Gastrocnemius medialis (tissue), 4 donors: ENCODE data around the gene RXRA. TPM values are rescaled to one million over a fixed set of nuclear protein-coding genes. Genes with fewer than 3 reads are reported as not detected.

ENCODE experiments used
- ATAC-seq, 2 donors: fragments of 150-250 bp; one replicate each; pipeline ENCODE4 v1.9.1; 2016
- DNase-seq, 2 donors: peaks; one replicate each; pipeline ENCODE4 v3.0.0-alpha.2; 2019
- H3K27ac ChIP-seq, 4 donors: fragments of 200-600 bp; sonication (generic); 1 replicate in 1 of 4; 2 replicates in 3 of 4; pipeline ENCODE4 v1.5.1; 2016 to 2018; ENCODE audit warnings: mild to moderate bottlenecking in 2 of 4, moderate library complexity in 1 of 4
- H3K27me3 ChIP-seq, 3 donors: fragments of 200-600 bp; sonication (generic) in 2 of 3; 1 replicate in 1 of 3; 2 replicates in 2 of 3; pipeline versions ENCODE4 v1.5.1 to v1.6.0; 2016 to 2019; ENCODE audit warnings: mild to moderate bottlenecking in 1 of 3, moderate library complexity in 1 of 3
- H3K36me3 ChIP-seq, 2 donors: fragments of 200-600 bp; sonication (generic) in 1 of 2; one replicate each; pipeline ENCODE4 v1.5.1; 2017 to 2018
- H3K4me1 ChIP-seq, 2 donors: fragments of 200-600 bp; sonication (generic) in 1 of 2; one replicate each; pipeline ENCODE4 v1.5.1; 2016 to 2017; ENCODE audit warnings: mild to moderate bottlenecking in 2 of 2
- H3K4me3 ChIP-seq, 4 donors: fragments of 200-600 bp; sonication (generic) in 3 of 4; 1 replicate in 1 of 4; 2 replicates in 3 of 4; pipeline ENCODE4 v1.5.1; 2016 to 2019; ENCODE audit warnings: mild to moderate bottlenecking in 2 of 4
- H3K9me3 ChIP-seq, 3 donors: fragments of 200-600 bp; sonication (generic) in 2 of 3; 1 replicate in 1 of 3; 2 replicates in 2 of 3; pipeline ENCODE4 v1.5.1; 2016 to 2019
- POLR2A ChIP-seq, 2 donors: fragments of 450-650 bp; IDR thresholded peaks; one replicate each; pipeline ENCODE4 v1.6.1; 2017; ENCODE audit warnings: antibody characterized with exemption in 2 of 2, mild to moderate bottlenecking in 2 of 2, moderate library complexity in 2 of 2
- in situ Hi-C, 4 donors: fragments of 200-750 bp; cut with MboI; loops; one replicate each; pipeline versions ENCODE4 v1.15.0 to v1.8.0; 2017; ENCODE audit warnings: low sequenced_read_pairs in 4 of 4
- intact Hi-C: fragments of 100-400 bp; cut with DNase I; formaldehyde crosslinking; loops from one replicate; pipeline ENCODE4 v1.15.1; 2023; ENCODE audit warnings: low total_unique reads
- total RNA-seq, 4 donors: library from RNA; depleted of rRNA; stranded (reverse); fragments of >200 nt; gene quantifications; one replicate each; pipeline versions ENCODE4 v1.1.0 to v1.2.3, GENCODE V29; 2016
- TF ChIP-seq, protein P1 (sequence below), 5 experiments: fragments of 450-650 bp in 3 of 5; fragments of 200-600 bp in 2 of 5; sonication (generic) in 2 of 5; IDR thresholded peaks in 4 of 5; conservative IDR thresholded peaks in 1 of 5; 1 replicate in 4 of 5; 2 replicates in 1 of 5; pipeline ENCODE4 v1.5.1; 2016 to 2019; ENCODE audit warnings: antibody characterized with exemption in 5 of 5, mild to moderate bottlenecking in 3 of 5, moderate library complexity in 3 of 5

RXRA gene
- total RNA-seq, 4 donors from 2014 or later, result 70.8 to 224 (median 160) TPM

DNA sequence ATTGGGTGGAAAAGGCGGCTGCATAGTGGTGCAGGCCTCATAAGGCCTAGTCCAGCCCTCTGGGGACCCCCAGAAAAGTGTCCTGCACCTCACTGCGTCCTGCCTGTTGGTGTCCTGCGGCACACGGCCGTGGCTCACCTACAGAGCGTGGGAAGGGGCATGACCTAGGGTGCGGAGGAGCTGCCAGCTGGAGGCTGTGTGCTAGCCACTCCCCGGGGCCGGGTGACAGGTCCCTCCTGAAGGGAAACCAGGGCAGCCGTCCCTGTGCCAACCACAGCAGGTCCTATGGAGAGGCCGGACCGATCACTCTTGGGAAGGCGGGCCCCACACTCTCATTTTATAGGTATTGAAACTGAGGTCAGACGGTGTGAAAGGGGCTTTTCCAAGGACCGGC, 150.7 kb downstream of the RXRA start:
- in situ Hi-C loops, result no loop called here
- ATAC-seq (no peak), DNase-seq (no peak)
- no peaks in the 10 kb centered on the region for H3K9me3 ChIP-seq
- no peaks in the 10 kb centered on the region for H3K27me3 ChIP-seq
- H3K4me3 ChIP-seq, result no peak overlapping the region
- intact Hi-C loops, result no loop called here
- H3K36me3 ChIP-seq, result no peaks in the 10 kb centered on the region
- peaks cover 9 to 10% of the 10 kb centered on the region in 2 donors for H3K4me1 ChIP-seq
- no peak for TF ChIP-seq POLR2A (IDR thresholded peaks at IDR 0.05)
- TF ChIP-seq, protein P1, sequence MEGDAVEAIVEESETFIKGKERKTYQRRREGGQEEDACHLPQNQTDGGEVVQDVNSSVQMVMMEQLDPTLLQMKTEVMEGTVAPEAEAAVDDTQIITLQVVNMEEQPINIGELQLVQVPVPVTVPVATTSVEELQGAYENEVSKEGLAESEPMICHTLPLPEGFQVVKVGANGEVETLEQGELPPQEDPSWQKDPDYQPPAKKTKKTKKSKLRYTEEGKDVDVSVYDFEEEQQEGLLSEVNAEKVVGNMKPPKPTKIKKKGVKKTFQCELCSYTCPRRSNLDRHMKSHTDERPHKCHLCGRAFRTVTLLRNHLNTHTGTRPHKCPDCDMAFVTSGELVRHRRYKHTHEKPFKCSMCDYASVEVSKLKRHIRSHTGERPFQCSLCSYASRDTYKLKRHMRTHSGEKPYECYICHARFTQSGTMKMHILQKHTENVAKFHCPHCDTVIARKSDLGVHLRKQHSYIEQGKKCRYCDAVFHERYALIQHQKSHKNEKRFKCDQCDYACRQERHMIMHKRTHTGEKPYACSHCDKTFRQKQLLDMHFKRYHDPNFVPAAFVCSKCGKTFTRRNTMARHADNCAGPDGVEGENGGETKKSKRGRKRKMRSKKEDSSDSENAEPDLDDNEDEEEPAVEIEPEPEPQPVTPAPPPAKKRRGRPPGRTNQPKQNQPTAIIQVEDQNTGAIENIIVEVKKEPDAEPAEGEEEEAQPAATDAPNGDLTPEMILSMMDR (IDR thresholded peaks at IDR 0.05 in 4 of 5, conservative IDR thresholded peaks at IDR 0.05 in 1 of 5), result no peak
- no peak overlapping the region for H3K27ac ChIP-seq

DNA sequence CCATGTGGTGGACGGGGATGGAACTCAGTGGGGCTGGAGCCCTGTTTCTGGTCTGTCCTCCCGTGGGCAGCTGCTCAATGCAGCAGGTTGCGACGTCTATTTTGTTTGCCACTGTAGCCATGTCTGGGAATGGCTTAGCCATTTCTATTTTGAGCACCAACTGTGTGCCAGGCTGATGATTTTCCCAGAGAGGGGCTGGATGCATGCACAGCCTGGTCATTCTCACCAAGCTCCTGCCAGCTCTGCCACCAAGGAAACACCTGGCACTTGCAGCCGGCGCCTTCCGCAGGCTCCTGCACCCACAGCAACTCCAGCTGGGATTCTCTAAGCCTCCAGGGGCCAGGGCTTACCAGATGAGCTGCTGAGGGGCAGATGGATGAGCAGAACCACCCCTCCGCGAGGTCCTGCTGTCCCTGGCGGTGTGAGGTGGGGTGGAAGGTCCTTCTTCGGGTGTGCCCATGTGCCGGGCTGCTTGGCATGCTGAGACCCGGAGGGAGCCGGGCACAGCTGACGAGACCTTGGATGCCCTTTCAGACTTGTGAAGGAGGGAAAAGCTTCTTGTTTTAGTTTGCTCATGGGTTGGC, 151.2 kb downstream of the RXRA start:
- DNase-seq, result no peak
- peak; percentile 26 to 28 for ATAC-seq
- H3K27ac ChIP-seq, result no peak overlapping the region
- H3K36me3 ChIP-seq, result no peaks in the 10 kb centered on the region
- peaks cover 9 to 10% of the 10 kb centered on the region in 2 donors for H3K4me1 ChIP-seq
- in situ Hi-C loops, result no loop called here
- no peaks in the 10 kb centered on the region for H3K9me3 ChIP-seq
- intact Hi-C loops, result no loop called here
- no peaks in the 10 kb centered on the region for H3K27me3 ChIP-seq
- TF ChIP-seq POLR2A (IDR thresholded peaks at IDR 0.05), result no peak
- TF ChIP-seq, protein P1 (IDR thresholded peaks at IDR 0.05 in 4 of 5, conservative IDR thresholded peaks at IDR 0.05 in 1 of 5), result no peak
- H3K4me3 ChIP-seq, result no peak overlapping the region

DNA sequence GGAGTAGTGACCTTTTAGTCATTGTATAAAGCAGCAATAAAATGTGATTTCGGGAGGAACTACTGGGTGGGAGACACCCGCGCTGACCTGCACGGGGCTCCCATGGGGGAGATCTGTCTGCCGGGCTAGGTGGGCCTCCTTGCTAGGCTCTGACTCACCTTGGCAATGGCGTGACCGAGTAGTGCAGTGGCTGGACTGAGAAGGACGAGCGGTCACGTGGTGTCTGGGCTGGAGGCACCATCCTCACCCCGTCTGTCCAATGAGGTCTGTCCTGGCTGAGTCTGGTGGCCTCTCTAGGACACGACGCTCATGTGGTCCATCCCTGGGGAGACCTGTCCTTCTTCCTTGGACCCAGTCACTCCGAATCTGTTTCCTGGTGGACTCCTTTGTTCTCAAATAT, 151.7 kb downstream of the RXRA start:
- intact Hi-C loops, result no loop called here
- no peaks in the 10 kb centered on the region for H3K27me3 ChIP-seq
- no peaks in the 10 kb centered on the region for H3K9me3 ChIP-seq
- no peak overlapping the region for H3K27ac ChIP-seq
- in situ Hi-C loops, result no loop called here
- H3K4me1 ChIP-seq, result peaks cover 9 to 10% of the 10 kb centered on the region in 2 donors
- DNase-seq (no peak), ATAC-seq (no peak)
- TF ChIP-seq, protein P1 (IDR thresholded peaks at IDR 0.05 in 4 of 5, conservative IDR thresholded peaks at IDR 0.05 in 1 of 5), result no peak
- TF ChIP-seq POLR2A (IDR thresholded peaks at IDR 0.05), result no peak
- H3K36me3 ChIP-seq, result no peaks in the 10 kb centered on the region
- no peak overlapping the region for H3K4me3 ChIP-seq

DNA sequence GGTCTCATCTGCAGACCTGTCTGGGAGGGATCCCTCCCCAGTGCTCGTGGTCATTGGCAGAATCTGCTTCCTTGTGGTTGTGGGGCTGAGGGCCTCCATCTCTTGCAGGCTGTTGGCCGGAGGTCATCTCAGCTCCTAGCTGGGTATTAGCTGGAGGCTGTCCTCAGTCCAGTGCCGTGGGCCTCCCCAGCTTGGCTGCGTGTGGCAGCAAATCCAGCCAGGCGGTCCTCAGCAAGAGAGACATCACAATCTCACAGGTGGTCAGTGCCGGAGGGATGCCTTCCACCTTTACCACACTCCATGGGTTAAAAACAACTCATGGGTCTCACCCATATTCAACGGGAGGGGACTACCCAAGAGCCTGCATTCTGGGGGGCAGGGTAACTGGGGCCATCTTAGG, 155.5 kb downstream of the RXRA start:
- H3K36me3 ChIP-seq, result no peaks in the 10 kb centered on the region
- no peaks in the 10 kb centered on the region for H3K27me3 ChIP-seq
- no peak for ATAC-seq
- in situ Hi-C loops (no loop called here), intact Hi-C loops (no loop called here)
- peaks cover 0 to 3% of the 10 kb centered on the region in 2 donors for H3K4me1 ChIP-seq
- no peaks in the 10 kb centered on the region for H3K9me3 ChIP-seq
- DNase-seq, result no peak
- no peak overlapping the region for H3K4me3 ChIP-seq
- H3K27ac ChIP-seq, result no peak overlapping the region
- TF ChIP-seq, protein P1 (IDR thresholded peaks at IDR 0.05 in 4 of 5, conservative IDR thresholded peaks at IDR 0.05 in 1 of 5), result no peak
- TF ChIP-seq POLR2A (IDR thresholded peaks at IDR 0.05), result no peak

DNA sequence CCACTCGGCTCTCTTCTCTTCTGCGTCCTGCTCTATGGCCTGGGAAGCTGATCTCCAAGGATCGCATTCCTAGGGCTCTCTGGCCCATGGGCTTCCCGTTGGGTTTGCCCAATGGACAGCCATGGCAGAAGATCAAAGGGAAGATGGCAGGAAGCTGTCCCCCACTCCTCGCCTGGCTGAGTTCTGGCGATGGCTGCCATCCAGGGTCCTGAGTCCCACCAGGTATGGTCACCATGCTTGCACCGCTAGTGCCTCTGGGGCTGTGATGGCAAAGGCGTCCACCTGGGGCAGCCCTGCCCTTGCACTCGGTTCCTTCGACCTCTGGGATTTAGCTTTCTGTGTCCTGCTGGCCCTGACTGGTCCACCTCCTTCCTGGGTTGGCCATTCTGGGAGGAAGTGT, 156.0 kb downstream of the RXRA start:
- ATAC-seq (no peak), DNase-seq (no peak)
- TF ChIP-seq POLR2A (IDR thresholded peaks at IDR 0.05), result no peak
- TF ChIP-seq, protein P1 (IDR thresholded peaks at IDR 0.05 in 4 of 5, conservative IDR thresholded peaks at IDR 0.05 in 1 of 5), result no peak
- H3K27ac ChIP-seq, result no peak overlapping the region
- no peaks in the 10 kb centered on the region for H3K9me3 ChIP-seq
- no peaks in the 10 kb centered on the region for H3K4me1 ChIP-seq
- no peaks in the 10 kb centered on the region for H3K27me3 ChIP-seq
- no peak overlapping the region for H3K4me3 ChIP-seq
- no peaks in the 10 kb centered on the region for H3K36me3 ChIP-seq
- in situ Hi-C loops (no loop called here), intact Hi-C loops (no loop called here)
